Retina (tissue), 1 donor: ENCODE measurements around the gene PHACTR1.

Source experiments
- DNase-seq: peaks from one replicate; pipeline ENCODE4 v3.0.0-alpha.2; 2016

PHACTR1 gene

DNA sequence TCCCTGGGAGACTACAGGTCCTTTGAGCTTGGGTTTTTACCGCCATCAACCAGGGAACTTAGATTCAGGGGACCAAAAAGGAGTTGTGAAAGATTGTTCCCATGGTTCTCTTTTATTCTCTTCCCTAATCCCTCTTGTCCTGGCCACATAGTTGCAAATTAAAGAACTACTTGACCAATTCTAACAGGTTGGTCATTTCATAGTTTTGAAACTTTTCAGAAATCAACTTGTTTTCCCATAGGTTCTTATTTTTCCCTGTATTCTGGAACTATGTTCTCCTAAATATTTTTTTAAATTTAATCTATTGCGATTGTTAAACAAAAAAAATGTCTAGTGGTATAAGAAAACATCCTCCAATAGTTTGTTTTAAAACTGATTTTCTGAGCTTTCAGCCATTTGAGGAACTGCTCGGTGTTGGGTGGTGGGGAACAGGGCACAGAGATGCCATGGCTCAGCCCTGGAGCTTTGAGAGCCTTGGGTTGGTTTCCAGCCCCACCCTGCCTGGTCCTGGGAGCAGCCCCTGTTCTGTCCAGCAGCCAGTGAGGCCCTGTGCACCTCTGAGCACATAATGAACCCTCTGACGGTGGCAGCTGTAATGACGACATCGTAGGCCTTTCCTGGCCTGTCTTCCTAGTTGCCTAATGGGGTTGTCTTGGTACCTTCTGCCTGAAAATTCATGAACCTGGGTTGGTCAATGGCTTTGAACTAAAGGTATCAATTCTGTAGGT lies 558.3 kb downstream of the PHACTR1 start:
- no peak for DNase-seq

GRCh38 chr6:13275435-13275989 lies 558.9 kb downstream of the PHACTR1 start:
- DNase-seq, result no peak

DNA sequence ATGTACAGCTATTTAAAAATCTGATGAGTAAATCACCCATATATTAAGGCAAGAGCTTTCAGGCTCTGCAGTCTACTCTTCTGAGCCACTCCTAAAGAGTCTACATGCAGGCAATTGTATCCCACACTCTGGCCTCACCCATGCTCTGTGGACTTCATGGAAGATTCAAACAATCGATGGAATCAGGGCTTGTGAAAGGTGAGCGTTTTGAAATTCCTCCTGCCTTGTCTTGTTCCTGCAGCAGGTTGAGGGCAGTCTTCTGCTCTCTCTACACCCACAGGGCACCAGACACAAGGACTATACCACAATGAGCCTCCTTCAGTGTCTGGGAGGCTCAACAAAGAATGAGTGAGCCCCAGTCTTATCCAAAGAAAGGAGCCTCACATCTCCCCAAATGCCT lies 560.7 kb downstream of the PHACTR1 start:
- no peak for DNase-seq

GRCh38 chr6:13278164-13278563 lies 561.6 kb downstream of the PHACTR1 start:
- DNase-seq, result no peak

DNA sequence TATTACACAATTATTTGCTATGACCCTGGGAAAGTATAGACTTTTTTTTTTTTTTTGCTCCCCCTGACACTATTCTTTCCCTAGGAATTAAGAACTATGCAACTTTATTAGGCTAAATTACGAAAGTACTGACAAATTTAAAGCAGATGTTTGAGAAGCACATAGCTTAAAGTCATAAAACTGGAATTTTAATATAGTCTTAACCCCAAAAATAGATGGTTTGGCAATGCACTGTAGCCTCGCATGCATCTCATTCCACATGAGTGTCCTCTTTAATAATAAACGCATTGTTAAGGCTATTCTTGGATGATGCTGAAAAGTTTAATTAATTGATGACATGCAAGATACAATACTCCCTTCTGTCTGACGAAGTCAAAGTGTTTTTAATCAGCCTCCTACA lies 562.4 kb downstream of the PHACTR1 start:
- no peak for DNase-seq

- DNase-seq, result no peak
Observed at GRCh38 chr6:13280254-13280653, 563.7 kb downstream of the PHACTR1 start.

GRCh38 chr6:13281686-13282085 lies 565.1 kb downstream of the PHACTR1 start:
- DNase-seq, result no peak

DNA sequence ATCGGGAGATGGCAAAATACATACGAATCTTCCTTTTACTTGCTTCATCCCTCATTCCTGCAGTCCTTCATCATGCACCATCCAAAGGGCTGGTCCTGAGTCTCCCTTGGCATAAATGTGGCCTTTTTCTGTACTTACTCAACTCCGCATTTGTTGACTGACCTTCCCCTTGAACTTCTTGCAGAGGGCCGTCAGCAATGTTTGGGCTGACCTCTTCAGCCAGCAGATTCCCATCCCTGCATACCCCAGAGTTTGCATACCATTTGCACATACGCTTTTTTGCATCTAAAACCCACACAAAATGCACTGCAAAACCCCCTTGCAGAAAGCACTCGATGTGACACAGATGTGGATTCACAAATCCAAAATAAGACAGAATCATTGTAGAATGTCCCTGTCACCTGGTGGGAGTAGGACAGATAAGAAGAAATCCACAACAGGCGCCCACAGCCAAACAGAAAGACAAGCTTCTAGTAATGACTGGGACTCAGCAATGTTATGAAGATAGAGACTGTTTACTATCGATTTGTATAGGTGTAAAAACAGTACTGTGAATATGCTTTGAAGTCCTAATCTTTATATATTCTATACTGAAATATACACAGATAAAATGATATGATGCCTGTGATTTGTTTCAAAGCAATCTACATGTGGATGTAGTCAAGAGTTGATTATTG lies 566.0 kb downstream of the PHACTR1 start:
- DNase-seq, result no peak

GRCh38 chr6:13283331-13283730 lies 566.8 kb downstream of the PHACTR1 start:
- no peak for DNase-seq

DNA sequence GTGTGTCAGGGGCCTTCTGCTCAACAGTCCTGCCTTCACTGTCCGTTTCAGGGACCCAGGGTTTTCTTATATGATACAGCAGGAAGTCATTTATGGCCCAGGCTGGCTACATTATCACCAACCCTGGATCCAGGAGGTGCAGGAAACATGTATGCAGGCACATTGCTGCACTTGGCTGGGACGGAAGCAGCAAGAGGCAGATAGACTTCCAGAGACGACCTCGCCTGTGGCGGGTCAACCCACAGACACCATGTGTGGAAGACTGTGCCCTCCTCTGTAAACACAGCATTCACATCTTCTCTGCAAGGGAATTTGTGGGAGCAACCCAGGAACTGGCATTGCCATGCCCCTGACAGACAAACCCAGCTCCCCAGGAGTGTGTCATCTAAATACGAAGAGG lies 568.1 kb downstream of the PHACTR1 start:
- DNase-seq, result no peak

- DNase-seq, result no peak
Observed at GRCh38 chr6:13285705-13286104, 569.1 kb downstream of the PHACTR1 start.

DNA sequence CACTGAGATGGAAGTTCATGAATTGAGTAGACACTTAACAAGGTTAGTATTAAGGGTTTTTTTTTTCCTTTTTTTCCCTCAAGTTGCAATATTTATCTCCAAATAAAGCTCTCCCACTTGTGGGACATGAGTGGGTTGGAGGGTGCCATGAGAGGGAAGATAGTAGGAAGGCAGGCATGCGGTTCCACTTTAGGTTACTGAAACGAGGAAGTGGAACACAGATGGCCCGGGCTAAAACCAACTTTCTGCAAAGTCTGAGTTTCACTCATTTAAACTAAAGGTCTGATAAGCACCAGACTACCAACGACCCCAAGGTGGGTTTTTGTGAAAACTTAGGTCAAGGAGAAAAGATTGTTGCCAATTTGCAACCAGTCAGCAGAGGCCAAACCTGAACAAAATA lies 569.6 kb downstream of the PHACTR1 start:
- no peak for DNase-seq

DNA sequence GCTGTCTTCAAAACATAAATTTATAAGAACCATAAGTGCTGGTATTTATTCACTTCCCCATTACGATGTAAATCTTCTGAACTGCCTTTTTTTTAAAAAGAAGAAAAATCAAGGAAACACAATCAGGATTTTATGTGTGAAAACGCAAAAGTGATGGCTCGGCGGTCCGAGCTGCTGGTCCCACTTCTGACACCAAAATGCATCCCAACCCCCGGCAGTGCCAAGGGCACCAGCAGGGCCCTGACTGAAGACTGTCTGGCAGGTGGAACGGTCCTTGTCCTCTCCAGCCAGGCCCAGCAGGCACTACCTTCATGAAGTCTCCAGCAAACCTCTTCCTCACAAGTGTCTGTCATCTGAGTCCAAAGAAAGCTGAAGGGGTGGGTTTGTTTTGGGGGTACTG lies 570.5 kb downstream of the PHACTR1 start:
- DNase-seq, result no peak

DNA sequence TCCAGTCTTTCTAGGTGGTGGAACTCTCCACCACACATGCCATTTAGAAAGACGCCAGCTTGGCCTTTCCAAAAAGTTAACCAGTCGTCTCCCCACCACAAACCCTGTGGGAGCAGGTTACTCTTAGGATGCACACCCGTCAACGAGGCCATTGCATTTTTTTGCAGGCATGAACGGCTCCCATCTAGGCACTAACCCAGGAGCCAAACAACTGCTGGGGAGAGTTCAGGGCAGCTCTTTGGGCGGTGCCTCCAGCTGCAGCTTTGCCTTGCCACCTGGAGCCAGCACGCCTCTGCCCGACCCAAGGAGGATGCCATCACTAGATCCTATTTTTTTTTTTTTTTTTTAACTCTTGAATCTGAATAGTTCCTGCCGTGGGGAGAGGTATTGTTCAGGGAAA lies 571.9 kb downstream of the PHACTR1 start:
- no peak for DNase-seq

DNA sequence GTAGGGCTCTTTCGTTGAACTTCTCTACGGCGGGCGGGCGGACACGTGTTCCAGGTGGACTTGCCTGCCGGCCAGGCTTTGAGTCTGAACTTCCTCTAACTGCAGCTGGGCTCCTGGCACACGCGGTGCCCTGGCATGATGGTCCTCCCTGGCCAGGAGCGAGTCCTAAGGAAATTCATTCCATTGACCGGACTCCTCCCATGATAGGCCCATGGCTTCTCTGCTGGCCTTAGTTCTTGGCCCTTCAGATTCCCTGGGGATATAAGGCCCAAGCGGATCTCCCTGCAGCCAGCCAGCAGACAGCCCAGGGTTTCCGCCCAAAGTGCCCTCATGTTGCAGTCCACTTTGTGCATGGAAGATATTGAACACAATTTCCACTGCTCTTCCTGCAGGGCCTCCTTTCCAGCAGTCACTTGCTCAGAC lies 572.4 kb downstream of the PHACTR1 start:
- DNase-seq, result no peak

- DNase-seq, result no peak
Observed at GRCh38 chr6:13289789-13290318, 573.3 kb downstream of the PHACTR1 start.

GRCh38 chr6:13290335-13290734 lies 573.8 kb downstream of the PHACTR1 start:
- no peak for DNase-seq

DNA sequence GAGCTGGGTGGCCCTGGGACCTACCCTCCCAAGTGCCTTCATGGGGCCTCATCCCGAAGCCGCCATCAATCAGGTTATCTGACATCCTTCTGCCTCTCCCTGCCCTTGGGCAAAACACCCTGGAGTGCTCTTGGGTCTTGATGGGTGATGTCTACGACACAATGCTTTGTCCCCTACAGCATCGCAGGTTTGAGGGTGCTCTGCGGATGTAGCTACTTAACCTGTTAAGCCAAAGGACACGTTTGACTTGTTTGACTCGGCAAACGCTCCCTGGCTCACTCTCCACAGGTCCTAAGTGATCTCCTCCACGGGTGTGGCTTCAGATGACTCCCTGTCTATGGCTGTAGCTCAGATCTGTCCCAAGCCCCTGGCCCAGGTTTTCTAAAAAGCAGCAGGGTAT lies 576.2 kb downstream of the PHACTR1 start:
- no peak for DNase-seq

DNA sequence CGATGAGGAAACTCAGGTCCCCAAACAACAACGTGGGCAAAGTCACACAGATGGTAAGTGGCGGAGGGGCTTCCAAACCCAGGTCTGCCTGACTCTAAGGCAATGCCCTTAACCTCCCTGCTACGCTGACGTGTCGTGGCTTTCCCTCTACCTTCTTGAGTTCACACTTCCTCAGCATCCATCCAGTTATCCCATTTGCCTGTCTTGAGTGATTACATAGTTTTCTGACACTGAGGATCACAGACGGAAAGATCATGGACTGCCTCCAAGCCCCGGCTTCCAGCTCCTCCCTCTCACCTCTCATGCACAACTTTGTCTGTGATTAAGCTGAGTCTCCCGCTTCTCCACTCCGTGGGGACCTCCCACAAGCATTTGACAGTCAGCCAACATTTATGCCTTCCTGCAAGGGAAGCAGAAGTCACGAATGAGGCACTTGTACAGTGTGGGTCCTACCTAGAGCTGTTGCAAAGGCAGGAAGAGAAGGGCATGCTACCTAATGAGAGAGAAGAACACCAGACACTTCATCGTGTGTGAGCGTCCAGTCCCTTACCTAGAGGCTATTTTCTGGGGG lies 578.0 kb downstream of the PHACTR1 start:
- DNase-seq, result no peak

GRCh38 chr6:13295576-13295975 lies 579.0 kb downstream of the PHACTR1 start:
- no peak for DNase-seq

DNA sequence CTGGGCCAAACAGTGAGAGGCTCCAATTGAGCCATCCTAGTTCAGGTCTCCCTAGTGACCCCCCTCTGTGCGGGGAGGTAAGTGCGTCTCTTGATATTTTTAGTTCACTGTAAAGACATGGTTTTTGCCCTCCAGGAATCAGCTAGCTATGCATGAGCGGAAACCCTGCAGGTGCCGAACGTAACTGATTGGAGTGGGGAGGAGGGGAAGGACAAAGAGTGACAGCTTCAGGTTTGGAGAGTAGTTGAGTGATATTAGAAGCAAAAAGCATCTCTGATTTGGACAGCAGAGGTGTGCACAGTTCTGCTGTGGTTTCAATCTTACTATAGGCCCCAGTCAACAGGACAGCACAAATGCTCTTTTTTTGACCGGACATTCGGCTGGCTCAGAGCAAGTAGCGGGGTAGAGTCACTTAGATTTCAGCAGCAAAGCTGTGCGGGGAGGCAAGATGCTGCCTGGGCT lies 580.0 kb downstream of the PHACTR1 start:
- no peak for DNase-seq

- DNase-seq, result no peak
Observed at GRCh38 chr6:13297391-13297790, 580.8 kb downstream of the PHACTR1 start.

DNA sequence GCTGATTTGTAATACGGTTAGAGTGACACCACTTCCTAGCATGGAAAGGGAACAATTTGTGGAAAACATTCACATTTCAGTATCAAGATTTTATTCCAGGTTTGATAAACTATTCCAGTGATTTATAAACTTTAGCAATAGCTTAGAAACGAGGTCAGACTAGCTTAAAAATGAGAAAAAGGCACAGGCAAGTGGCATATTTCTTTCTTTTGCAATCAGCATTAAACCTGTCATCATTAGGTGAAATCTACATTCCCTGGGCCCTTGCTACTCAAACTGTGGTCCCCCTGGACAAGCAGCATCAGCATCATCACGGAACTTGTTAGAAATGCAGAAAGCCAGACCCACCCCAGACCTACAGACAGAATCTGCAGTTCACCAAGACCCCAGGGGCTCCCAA lies 581.9 kb downstream of the PHACTR1 start:
- no peak for DNase-seq

- no peak for DNase-seq
Observed at GRCh38 chr6:13299403-13299821, 582.8 kb downstream of the PHACTR1 start.
